Esophagus (tissue), 2 donors: Measurements from ENCODE around the gene GRB2. TPM values are rescaled to one million over a fixed set of nuclear protein-coding genes. Genes with fewer than 3 reads are reported as not detected.

Experiments used
- H3K27ac ChIP-seq, 2 donors: one replicate each; pipeline ENCODE4 v1.5.1; 2013; ENCODE audit warnings: low read depth in 2 of 2, mild to moderate bottlenecking in 2 of 2, inconsistent platforms in 1 of 2, low read length in 1 of 2, moderate library complexity in 1 of 2
- H3K27me3 ChIP-seq, 2 donors: one replicate each; pipeline ENCODE4 v1.6.1; 2013; ENCODE audit warnings: low read length in 2 of 2, control low read depth in 1 of 2, mild to moderate bottlenecking in 1 of 2; ENCODE audit not compliant: insufficient read depth in 2 of 2, control insufficient read depth in 1 of 2
- H3K36me3 ChIP-seq, 2 donors: one replicate each; pipeline ENCODE4 v1.6.1; 2013; ENCODE audit warnings: low read length in 1 of 2; ENCODE audit not compliant: control insufficient read depth in 2 of 2, insufficient read depth in 2 of 2
- H3K4me1 ChIP-seq, 2 donors: one replicate each; pipeline ENCODE4 v1.6.1; 2013; ENCODE audit warnings: low read length in 1 of 2; ENCODE audit not compliant: control insufficient read depth in 2 of 2, insufficient read depth in 2 of 2
- H3K4me3 ChIP-seq, 2 donors: one replicate each; pipeline ENCODE4 v1.5.1; 2013; ENCODE audit warnings: low read length in 2 of 2, mild to moderate bottlenecking in 2 of 2, low read depth in 1 of 2, moderate library complexity in 1 of 2
- H3K9me3 ChIP-seq, 2 donors: one replicate each; pipeline ENCODE4 v1.6.1; 2013; ENCODE audit warnings: mild to moderate bottlenecking in 2 of 2, low read depth in 1 of 2, low read length in 1 of 2, moderate library complexity in 1 of 2; ENCODE audit not compliant: control insufficient read depth in 2 of 2, insufficient read depth in 1 of 2
- WGBS, 2 donors: extraction: QIAGEN DNeasy Blood & Tissue Kit; methylation state at CpG; one replicate each; pipeline ENCODE4 v1.1.7; 2013; 5-methylcytosine and 5-hydroxymethylcytosine counted together
- polyA plus RNA-seq, 2 donors: library from polyadenylated mRNA; stranded (reverse); fragments of 200-250 nt; gene quantifications; one replicate each; pipeline ENCODE4 v1.2.3, GENCODE V29; 2013
- donor health status: healthy with polysubstance abuse.
- donor health status: Bipolar disorder and iron deficiency.

GRB2 gene
- polyA plus RNA-seq, 2 donors: 23.2 to 36.6 TPM

DNA sequence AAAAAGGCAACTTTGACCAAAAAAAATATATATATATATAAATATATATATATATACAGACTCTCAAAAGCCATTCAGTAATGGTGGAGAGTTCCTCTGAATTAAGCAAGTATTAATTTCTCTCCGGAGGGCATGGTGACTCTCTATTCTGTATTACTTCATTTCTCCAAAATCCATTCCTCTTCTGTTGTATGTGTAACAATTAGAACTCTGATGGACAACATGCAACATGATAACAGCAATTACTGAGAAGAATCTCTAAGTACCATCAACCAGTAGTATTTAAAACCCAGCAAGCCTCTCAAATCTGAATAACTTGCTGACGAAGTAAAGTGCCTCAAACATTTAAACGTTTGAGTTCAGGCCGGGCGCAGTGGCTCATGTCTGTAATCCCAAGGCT lies 2.3 kb downstream of the GRB2 start:
- no peaks in the 10 kb centered on the region for H3K36me3 ChIP-seq
- 64 to 69% methylated on average over 5 of the region's 5 CpGs for WGBS, 2 donors
- no peak overlapping the region for H3K27ac ChIP-seq
- no peak overlapping the region for H3K4me3 ChIP-seq
- H3K9me3 ChIP-seq: no peaks in the 10 kb centered on the region
- peaks cover 0 to 2% of the 10 kb centered on the region in 2 donors for H3K4me1 ChIP-seq
- H3K27me3 ChIP-seq: no peaks in the 10 kb centered on the region

- Histone ChIP-seq H3K36me3 (no peaks in the 10 kb centered on the region), H3K27ac (no peak overlapping the region), H3K4me3 (no peak overlapping the region), H3K27me3 (no peaks in the 10 kb centered on the region), H3K4me1 (peaks cover 0 to 2% of the 10 kb centered on the region in 2 donors), H3K9me3 (no peaks in the 10 kb centered on the region)
- 81 to 84% methylated on average over 2 of the region's 2 CpGs for WGBS, 2 donors
These were observed 3.5 kb downstream of the GRB2 start for GRCh38 chr17:75402026-75402425.

GRCh38 chr17:75400326-75400939 lies 5.0 kb downstream of the GRB2 start:
- Histone ChIP-seq H3K9me3 (no peaks in the 10 kb centered on the region), H3K27me3 (no peaks in the 10 kb centered on the region), H3K36me3 (no peaks in the 10 kb centered on the region), H3K4me1 (no peaks in the 10 kb centered on the region), H3K4me3 (no peak overlapping the region), H3K27ac (no peak overlapping the region)
- WGBS, 2 donors: 91 to 93% methylated on average over 8 of the region's 8 CpGs

- Histone ChIP-seq H3K27ac (no peak overlapping the region), H3K36me3 (no peaks in the 10 kb centered on the region), H3K9me3 (no peaks in the 10 kb centered on the region), H3K4me1 (peaks cover 0 to 2% of the 10 kb centered on the region in 2 donors), H3K4me3 (no peak overlapping the region), H3K27me3 (no peaks in the 10 kb centered on the region)
- WGBS, 2 donors: 94 to 95% methylated on average over 4 of the region's 4 CpGs
These were observed 7.2 kb downstream of the GRB2 start for GRCh38 chr17:75398279-75398678.

DNA sequence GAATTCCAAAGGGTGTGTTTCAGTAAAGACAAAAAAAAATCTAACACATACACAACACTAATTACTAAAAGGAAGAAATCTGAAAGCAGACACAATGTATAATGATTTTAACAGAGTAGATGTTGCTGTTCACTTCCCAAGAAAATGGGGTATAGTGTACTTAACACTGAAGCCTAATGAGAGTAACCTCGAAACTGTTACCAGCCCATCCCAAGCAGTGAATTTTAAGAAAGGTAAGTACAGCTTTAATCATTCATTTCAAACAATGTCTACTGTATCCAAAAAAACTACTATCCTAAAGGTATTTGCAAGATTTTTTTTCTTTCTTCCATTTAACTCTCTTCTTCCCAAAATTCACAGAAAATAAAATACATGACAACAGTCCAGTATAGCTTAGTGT lies 8.3 kb downstream of the GRB2 start:
- no peak overlapping the region for H3K27ac ChIP-seq
- 82% methylated on average over 1 of the region's 1 CpG for WGBS, 2 donors
- no peaks in the 10 kb centered on the region for H3K9me3 ChIP-seq
- H3K4me3 ChIP-seq: no peak overlapping the region
- H3K36me3 ChIP-seq: no peaks in the 10 kb centered on the region
- peaks cover 0 to 2% of the 10 kb centered on the region in 2 donors for H3K4me1 ChIP-seq
- H3K27me3 ChIP-seq: no peaks in the 10 kb centered on the region

DNA sequence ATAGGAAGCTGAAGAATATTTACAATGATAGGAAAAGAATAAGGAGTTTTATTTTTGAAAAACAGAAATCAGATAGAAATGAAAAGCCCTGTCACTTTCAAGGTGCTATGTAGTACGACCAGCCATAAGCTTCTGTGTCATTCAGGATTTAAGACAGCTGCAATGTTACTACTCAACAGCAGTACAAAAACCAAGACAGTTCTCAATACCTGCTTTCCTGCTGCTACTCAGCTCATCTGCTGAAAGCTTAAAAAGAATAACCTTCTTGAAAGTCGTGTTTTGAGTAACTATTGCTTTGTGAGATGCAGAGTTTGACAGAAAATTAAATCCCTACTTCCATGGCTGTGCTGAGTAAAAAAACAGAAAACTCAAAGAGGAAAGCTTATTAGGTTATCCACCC lies 8.7 kb downstream of the GRB2 start:
- Histone ChIP-seq H3K4me1 (peaks cover 0 to 2% of the 10 kb centered on the region in 2 donors), H3K4me3 (no peak overlapping the region), H3K9me3 (no peaks in the 10 kb centered on the region), H3K36me3 (no peaks in the 10 kb centered on the region), H3K27me3 (no peaks in the 10 kb centered on the region), H3K27ac (no peak overlapping the region)
- WGBS, 2 donors: 38 to 43% methylated on average over 2 of the region's 2 CpGs

DNA sequence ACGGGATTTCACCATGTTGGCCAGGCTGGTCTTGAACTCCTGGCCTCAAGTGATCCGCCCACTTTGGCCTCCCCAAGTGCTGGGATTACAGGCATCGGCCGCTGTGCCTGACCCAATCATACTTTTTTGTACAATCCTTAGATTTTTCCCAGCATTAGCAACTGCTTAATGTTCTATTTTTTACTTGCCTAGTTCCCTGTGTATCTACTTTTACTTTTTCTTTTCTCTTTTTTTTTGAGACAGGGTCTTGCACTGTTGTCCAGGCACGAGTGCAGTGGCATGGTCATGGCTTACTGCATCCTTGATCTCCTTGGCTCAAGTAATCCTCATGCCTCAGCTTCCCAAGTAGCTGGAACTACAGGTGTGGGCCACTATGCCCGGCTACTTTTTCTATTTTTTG lies 9.5 kb downstream of the GRB2 start:
- Histone ChIP-seq H3K27me3 (no peaks in the 10 kb centered on the region), H3K9me3 (no peaks in the 10 kb centered on the region), H3K36me3 (no peaks in the 10 kb centered on the region), H3K27ac (no peak overlapping the region), H3K4me3 (no peak overlapping the region), H3K4me1 (peaks cover 0 to 2% of the 10 kb centered on the region in 2 donors)
- WGBS, 2 donors: 74 to 78% methylated on average over 6 of the region's 6 CpGs

- Histone ChIP-seq H3K4me3 (peak overlapping the region; percentile 68 to 69), H3K27me3 (no peaks in the 10 kb centered on the region), H3K36me3 (no peaks in the 10 kb centered on the region), H3K4me1 (peaks cover 0 to 2% of the 10 kb centered on the region in 2 donors), H3K9me3 (no peaks in the 10 kb centered on the region), H3K27ac (peak overlapping the region; percentile 61 to 94)
- 8 to 9% methylated on average over 9 of the region's 9 CpGs for WGBS, 2 donors
These were observed 11.1 kb downstream of the GRB2 start for GRCh38 chr17:75394332-75394918.

DNA sequence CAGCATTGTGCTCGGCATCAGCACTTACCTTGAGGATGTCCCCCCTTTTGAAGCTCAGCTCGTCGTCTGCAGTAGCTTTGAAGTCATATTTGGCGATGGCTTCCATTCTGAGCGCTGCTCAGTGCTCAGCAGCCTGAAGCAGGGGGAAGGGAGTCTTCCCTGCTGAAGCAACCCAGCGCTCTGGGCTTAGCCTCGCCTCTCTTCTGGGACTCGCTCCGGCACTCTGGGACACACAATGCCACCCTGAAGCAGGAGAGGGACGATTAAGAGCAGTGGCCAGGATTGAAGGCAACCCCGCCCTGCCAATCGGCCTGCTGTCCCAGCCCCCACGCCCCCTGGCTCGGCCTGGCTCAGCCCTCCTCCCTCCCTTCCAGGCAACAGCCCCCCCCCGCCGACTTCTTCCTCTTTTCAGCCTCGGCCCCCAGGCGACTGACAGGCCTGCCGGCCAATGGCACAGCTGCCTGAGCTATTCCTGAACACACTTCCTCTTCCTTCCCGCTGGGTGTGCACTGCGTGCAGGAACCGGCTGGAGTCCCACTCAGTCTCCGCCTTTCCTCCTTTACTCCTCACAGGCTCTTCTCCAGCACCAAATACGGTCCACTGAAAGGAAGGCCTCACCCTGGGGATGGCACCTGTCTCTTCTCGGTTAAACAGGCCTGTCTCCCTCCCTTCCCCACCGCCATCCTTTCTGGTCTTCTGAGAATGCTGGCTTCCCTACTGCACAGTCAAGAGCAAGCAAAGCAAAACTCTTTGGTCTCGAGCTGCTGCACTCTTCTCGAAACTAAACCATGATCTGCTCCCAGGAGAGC lies 11.8 kb downstream of the GRB2 start:
- Histone ChIP-seq H3K9me3 (no peaks in the 10 kb centered on the region), H3K27ac (peak overlapping the region; percentile 87 to 94), H3K4me1 (peaks cover 0 to 2% of the 10 kb centered on the region in 2 donors), H3K36me3 (no peaks in the 10 kb centered on the region), H3K4me3 (peak overlapping the region; percentile 68 to 69), H3K27me3 (no peaks in the 10 kb centered on the region)
- 1 to 2% methylated on average over 28 of the region's 28 CpGs for WGBS, 2 donors
